Medulla oblongata (tissue), 1 donor: Measurements from ENCODE around the gene DDX42.

ENCODE experiments used
- DNase-seq: peaks from one replicate; pipeline ENCODE4 v3.0.0-alpha.2; 2015; ENCODE audit errors: extremely low spot score

The DDX42 gene

GRCh38 chr17:63774141-63774968 lies at the start of gene DDX42:
Gene DDX42, plus strand, starts transcription at chr17:63774170. Its CDS starts 12,880 bp downstream, at chr17:63787050.
- DNase-seq = peak; percentile 34

GRCh38 chr17:63735691-63736090 lies 38.3 kb upstream of the DDX42 start:
- DNase-seq = no peak

GRCh38 chr17:63740464-63741142 lies 33.4 kb upstream of the DDX42 start:
- DNase-seq = peak; percentile 31

- no peak for DNase-seq
Observed at GRCh38 chr17:63741143-63741407, 32.9 kb upstream of the DDX42 start.

- peak; percentile 98 for DNase-seq
Observed at GRCh38 chr17:63741408-63742173, 32.4 kb upstream of the DDX42 start, which contains the start of gene STRADA. Gene STRADA, minus strand, starts transcription at chr17:63741799. Its CDS starts 13,430 bp downstream, at chr17:63728369.

- peak; percentile 70 for DNase-seq
Observed at GRCh38 chr17:63751806-63752205, 22.2 kb upstream of the DDX42 start.

GRCh38 chr17:63752707-63753106 lies 21.3 kb upstream of the DDX42 start:
- no peak for DNase-seq

GRCh38 chr17:63753215-63753614 lies 20.8 kb upstream of the DDX42 start:
- DNase-seq = no peak

- DNase-seq = no peak
Observed at GRCh38 chr17:63754046-63754445, 19.9 kb upstream of the DDX42 start.

- DNase-seq = no peak
Observed at GRCh38 chr17:63758428-63758827, 15.5 kb upstream of the DDX42 start.

GRCh38 chr17:63760771-63761539 lies 13.0 kb upstream of the DDX42 start:
- DNase-seq = peak; percentile 29

GRCh38 chr17:63762161-63763078 lies 11.6 kb upstream of the DDX42 start:
- DNase-seq = no peak

GRCh38 chr17:63764716-63765115 lies 9.3 kb upstream of the DDX42 start:
- DNase-seq = no peak

- no peak for DNase-seq
Observed at GRCh38 chr17:63766754-63767153, 7.2 kb upstream of the DDX42 start.

- no peak for DNase-seq
Observed at GRCh38 chr17:63768433-63768832, 5.5 kb upstream of the DDX42 start.

GRCh38 chr17:63772801-63773271 lies 1.1 kb upstream of the DDX42 start:
- peak; percentile 20 for DNase-seq

- peak; percentile 100 for DNase-seq
Observed at GRCh38 chr17:63773272-63774140, 464 bp upstream of the DDX42 start, which contains the start of gene CCDC47. Gene CCDC47, minus strand, starts transcription at chr17:63773597. Its CDS starts 7,422 bp downstream, at chr17:63766175.

- DNase-seq = no peak
Observed at GRCh38 chr17:63774969-63775265, 947 bp downstream of the DDX42 start.

- no peak for DNase-seq
Observed at GRCh38 chr17:63775420-63775819, 1.4 kb downstream of the DDX42 start.

- DNase-seq = no peak
Observed at GRCh38 chr17:63780507-63780906, 6.5 kb downstream of the DDX42 start.
